ENCODE measurements around the gene ITCH. TPM values are rescaled to one million over a fixed set of nuclear protein-coding genes. Genes with fewer than 3 reads are reported as not detected.
"Not testable (repeated sequence)": the region's sequence is repeated elsewhere in the genome, so short reads cannot be mapped to it uniquely, and the experiment has no call there.

Gene ITCH
- total RNA-seq, 1 experiment from 2014 or later: 78.8 TPM

DNA sequence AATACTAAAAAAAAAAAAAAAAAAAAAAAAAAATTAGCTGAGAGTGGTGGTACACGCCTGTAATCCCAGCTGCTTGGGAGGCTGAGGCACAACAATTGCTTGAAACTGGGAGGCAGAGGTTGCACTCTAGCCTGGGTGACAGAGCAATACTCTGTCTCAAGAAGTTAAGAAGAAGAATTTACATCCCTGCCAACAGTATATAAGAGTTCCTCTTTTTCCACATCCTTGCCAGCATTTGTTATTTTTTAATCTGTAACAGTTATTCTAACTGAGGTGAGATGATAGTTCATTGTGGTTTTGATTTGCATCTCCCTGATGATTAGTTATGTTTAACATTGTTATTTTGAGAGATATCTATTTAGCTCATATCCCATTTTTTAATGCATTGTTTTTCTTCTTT, 132.8 kb downstream of the ITCH start:
- intact Hi-C loops (cut with micrococcal nuclease): no loop called here
- no TSS peak for BruUV-seq (replicated peaks)
- H4K20me1 ChIP-seq (ENCODE audit: insufficient read depth): peaks cover 2% of the 10 kb centered on the region; the same call in 1 of the 2 replicates
- no peak overlapping the region for H3K4me3 ChIP-seq (replicated peaks in 1 of 2; ENCODE audit: low read depth in 1 of 2, low read length in 2 of 2)
- ATAC-seq (no peak), DNase-seq (ENCODE audit: low read depth, low spot score) (no peak)
- ChIA-PET RAD21 (ENCODE audit: low non-redundant PET in 1 of 2, low total read pairs in 2 of 2, uncharacterized antibody in 2 of 2, unreplicated experiment in 2 of 2) (no interaction called here), CTCF (no interaction called here), POLR2A (no interaction called here)
- H3K9ac ChIP-seq (ENCODE audit: low read length): no peak overlapping the region
- no peaks in the 10 kb centered on the region for H3K9me2 ChIP-seq (ENCODE audit: insufficient read depth)
- no peaks in the 10 kb centered on the region for H3K27me3 ChIP-seq (ENCODE audit: insufficient read depth, low read length)
- no peaks in the 10 kb centered on the region for H3K9me3 ChIP-seq (ENCODE audit: control insufficient read depth in 1 of 2, insufficient read depth in 1 of 2, low read depth in 1 of 2, low read length in 2 of 2)
- H3K27ac ChIP-seq (ENCODE audit: low read depth, low read length): no peak overlapping the region
- peaks cover 0 to 7% of the 10 kb centered on the region in 2 experiments; a peak in 2 of 4 replicates for H3K4me1 ChIP-seq (ENCODE audit: control insufficient read depth in 1 of 2, insufficient read depth in 2 of 2, low read length in 2 of 2)
- H3K36me3 ChIP-seq (ENCODE audit: control insufficient read depth in 1 of 2, insufficient read depth in 2 of 2, low read length in 2 of 2): peaks cover 9 to 35% of the 10 kb centered on the region in 2 experiments; a peak in 3 of 4 replicates
- H2AFZ ChIP-seq (ENCODE audit: low read depth, low read length, poor library complexity, severe bottlenecking): no peak overlapping the region
- peaks cover 39% of the 10 kb centered on the region for H3K79me2 ChIP-seq (ENCODE audit: insufficient read depth, low read length)
- TF ChIP-seq, protein P1, sequence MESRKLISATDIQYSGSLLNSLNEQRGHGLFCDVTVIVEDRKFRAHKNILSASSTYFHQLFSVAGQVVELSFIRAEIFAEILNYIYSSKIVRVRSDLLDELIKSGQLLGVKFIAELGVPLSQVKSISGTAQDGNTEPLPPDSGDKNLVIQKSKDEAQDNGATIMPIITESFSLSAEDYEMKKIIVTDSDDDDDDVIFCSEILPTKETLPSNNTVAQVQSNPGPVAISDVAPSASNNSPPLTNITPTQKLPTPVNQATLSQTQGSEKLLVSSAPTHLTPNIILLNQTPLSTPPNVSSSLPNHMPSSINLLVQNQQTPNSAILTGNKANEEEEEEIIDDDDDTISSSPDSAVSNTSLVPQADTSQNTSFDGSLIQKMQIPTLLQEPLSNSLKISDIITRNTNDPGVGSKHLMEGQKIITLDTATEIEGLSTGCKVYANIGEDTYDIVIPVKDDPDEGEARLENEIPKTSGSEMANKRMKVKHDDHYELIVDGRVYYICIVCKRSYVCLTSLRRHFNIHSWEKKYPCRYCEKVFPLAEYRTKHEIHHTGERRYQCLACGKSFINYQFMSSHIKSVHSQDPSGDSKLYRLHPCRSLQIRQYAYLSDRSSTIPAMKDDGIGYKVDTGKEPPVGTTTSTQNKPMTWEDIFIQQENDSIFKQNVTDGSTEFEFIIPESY (IDR thresholded peaks at IDR 0.05; ENCODE audit: extremely low read depth, insufficient replicate concordance, low read length): no peak
- no peak for TF ChIP-seq YY1 (IDR thresholded peaks at IDR 0.05; ENCODE audit: extremely low read depth, insufficient replicate concordance, low read depth, low read length)
- no peak for TF ChIP-seq SRF (IDR thresholded peaks at IDR 0.05; ENCODE audit: low read depth)
- no peak for TF ChIP-seq JUND (IDR thresholded peaks at IDR 0.05)
- no peak for TF ChIP-seq POLR2AphosphoS5 (IDR thresholded peaks at IDR 0.05; ENCODE audit: low read depth, low read length)
- TF ChIP-seq SP1 (IDR thresholded peaks at IDR 0.05; ENCODE audit: low read depth): no peak
- no peak for TF ChIP-seq ZFX (IDR thresholded peaks at IDR 0.05)
- H3K4me2 ChIP-seq (ENCODE audit: low read length): no peak overlapping the region

DNA sequence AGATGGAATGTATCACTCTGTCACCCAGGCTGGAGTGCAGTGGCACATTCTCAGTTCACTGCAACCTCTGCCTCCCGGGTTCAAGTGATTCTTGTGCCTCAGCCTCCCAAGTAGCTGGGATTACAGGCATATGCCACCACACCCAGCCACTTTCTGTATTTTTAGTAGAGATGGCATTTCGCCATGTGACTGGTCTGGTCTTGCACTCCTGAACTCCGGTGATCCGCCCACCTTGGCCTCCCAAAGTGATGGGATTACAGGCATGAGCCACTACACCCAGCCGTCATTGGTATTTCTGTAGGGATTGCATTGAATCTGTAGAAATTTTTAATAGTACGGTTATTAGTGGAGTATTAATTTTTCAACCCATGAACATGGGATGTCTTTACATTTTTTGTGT, 134.5 kb downstream of the ITCH start:
- CTCF ChIA-PET; BruUV-seq (replicated peaks); H3K9me3 ChIP-seq (ENCODE audit: control insufficient read depth in 1 of 2, insufficient read depth in 1 of 2, low read depth in 1 of 2, low read length in 2 of 2); DNase-seq (ENCODE audit: low read depth, low spot score); H3K4me3 ChIP-seq (replicated peaks in 1 of 2; ENCODE audit: low read depth in 1 of 2, low read length in 2 of 2); H3K4me1 ChIP-seq (ENCODE audit: control insufficient read depth in 1 of 2, insufficient read depth in 2 of 2, low read length in 2 of 2); ATAC-seq; H3K4me2 ChIP-seq (ENCODE audit: low read length); H4K20me1 ChIP-seq (ENCODE audit: insufficient read depth); H2AFZ ChIP-seq (ENCODE audit: low read depth, low read length, poor library complexity, severe bottlenecking); intact Hi-C loops (cut with micrococcal nuclease); H3K9ac ChIP-seq (ENCODE audit: low read length); H3K9me2 ChIP-seq (ENCODE audit: insufficient read depth); POLR2A ChIA-PET; H3K27ac ChIP-seq (ENCODE audit: low read depth, low read length); RAD21 ChIA-PET (ENCODE audit: low non-redundant PET in 1 of 2, low total read pairs in 2 of 2, uncharacterized antibody in 2 of 2, unreplicated experiment in 2 of 2); H3K27me3 ChIP-seq (ENCODE audit: insufficient read depth, low read length): not testable (repeated sequence)
- peaks cover 43% of the 10 kb centered on the region for H3K79me2 ChIP-seq (ENCODE audit: insufficient read depth, low read length)
- peaks cover 3 to 27% of the 10 kb centered on the region in 2 experiments; a peak in 3 of 4 replicates for H3K36me3 ChIP-seq (ENCODE audit: control insufficient read depth in 1 of 2, insufficient read depth in 2 of 2, low read length in 2 of 2)
